Measurements from ENCODE around the gene EFNA4. TPM values are rescaled to one million over a fixed set of nuclear protein-coding genes. Genes with fewer than 3 reads are reported as not detected.

EFNA4 gene, protein sequence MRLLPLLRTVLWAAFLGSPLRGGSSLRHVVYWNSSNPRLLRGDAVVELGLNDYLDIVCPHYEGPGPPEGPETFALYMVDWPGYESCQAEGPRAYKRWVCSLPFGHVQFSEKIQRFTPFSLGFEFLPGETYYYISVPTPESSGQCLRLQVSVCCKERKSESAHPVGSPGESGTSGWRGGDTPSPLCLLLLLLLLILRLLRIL
- total RNA-seq (2014; rRNA removed; shearing (Covaris generic)) (2.4 and 5.5 TPM in 2 replicates), polyA plus RNA-seq (2016; fragmentation: Nextera tagmentation; extraction: Ambion mirVana) (4.4 and 4.6 TPM in 2 replicates)

DNA sequence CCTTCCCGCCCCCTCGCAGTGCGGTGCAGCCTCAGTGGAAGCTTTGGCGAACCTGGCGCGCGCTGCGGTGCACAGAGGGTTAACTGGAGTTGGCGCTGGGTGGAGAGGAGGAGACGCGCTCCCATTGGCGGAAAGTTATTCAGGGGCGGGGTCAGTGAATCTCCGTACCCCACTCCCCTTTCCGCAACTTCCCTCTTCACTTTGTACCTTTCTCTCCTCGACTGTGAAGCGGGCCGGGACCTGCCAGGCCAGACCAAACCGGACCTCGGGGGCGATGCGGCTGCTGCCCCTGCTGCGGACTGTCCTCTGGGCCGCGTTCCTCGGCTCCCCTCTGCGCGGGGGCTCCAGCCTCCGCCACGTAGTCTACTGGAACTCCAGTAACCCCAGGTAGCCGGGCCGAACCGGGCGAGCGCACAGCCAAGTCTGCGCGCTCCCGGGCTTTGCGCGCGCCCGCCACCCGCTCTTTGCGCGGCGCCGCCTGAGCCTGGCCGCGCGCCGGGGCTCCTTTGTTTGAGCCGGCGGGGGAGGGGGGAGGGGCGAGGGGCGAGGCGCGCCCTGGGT is at the start of gene EFNA4:
Gene EFNA4 (plus strand): TSS at position 191 of the 561 bp plus-strand sequence. CDS start 84 bp downstream, at position 275.
- Histone ChIP-seq H4K20me1 (ENCODE audit: insufficient read depth) (no peaks in the 10 kb centered on the region), H3K4me3 (peak within 1 kb of the TSS; percentile 96), H2AFZ (peak within 1 kb of the TSS; percentile 95), H3K79me2 (ENCODE audit: insufficient read depth) (peaks cover 3% of the 10 kb centered on the region; the same call in 1 of the 2 replicates), H3F3A (ENCODE audit: insufficient read depth) (no peaks in the 10 kb centered on the region), H3K9me2 (ENCODE audit: insufficient read depth) (no peaks in the 10 kb centered on the region), H3K9ac (peak within 1 kb of the TSS; percentile 90), H3K27me3 (replicated peaks; ENCODE audit: insufficient read depth) (no peaks in the 10 kb centered on the region), H3K4me2 (ENCODE audit: unreplicated experiment) (peak within 1 kb of the TSS; percentile 90), H3K36me3 (ENCODE audit: low read depth) (no peaks in the 10 kb centered on the region), H3K9me3 (ENCODE audit: low read depth) (no peaks in the 10 kb centered on the region), H3K27ac (peak within 1 kb of the TSS; percentile 56), H3K4me1 (ENCODE audit: insufficient read depth) (peaks cover 3% of the 10 kb centered on the region; the same call in 1 of the 2 replicates)
- DNase-seq: peak; percentile 89
- in situ Hi-C loops (cut with MboI): no loop called here
- 1% methylated on average over 30 to 50 of the region's 57 CpGs for WGBS, 2 experiments (ENCODE audit: low coverage in 1 of 2, low lambda C conversion rate in 2 of 2, missing lambda C conversion rate in 2 of 2)
- TF ChIP-seq EZH2phosphoT487 (IDR thresholded peaks at IDR 0.05; ENCODE audit: insufficient read depth, low read depth) (no peak), EZH2 (IDR thresholded peaks at IDR 0.05; ENCODE audit: insufficient read depth, poor library complexity, severe bottlenecking) (no peak)

DNA sequence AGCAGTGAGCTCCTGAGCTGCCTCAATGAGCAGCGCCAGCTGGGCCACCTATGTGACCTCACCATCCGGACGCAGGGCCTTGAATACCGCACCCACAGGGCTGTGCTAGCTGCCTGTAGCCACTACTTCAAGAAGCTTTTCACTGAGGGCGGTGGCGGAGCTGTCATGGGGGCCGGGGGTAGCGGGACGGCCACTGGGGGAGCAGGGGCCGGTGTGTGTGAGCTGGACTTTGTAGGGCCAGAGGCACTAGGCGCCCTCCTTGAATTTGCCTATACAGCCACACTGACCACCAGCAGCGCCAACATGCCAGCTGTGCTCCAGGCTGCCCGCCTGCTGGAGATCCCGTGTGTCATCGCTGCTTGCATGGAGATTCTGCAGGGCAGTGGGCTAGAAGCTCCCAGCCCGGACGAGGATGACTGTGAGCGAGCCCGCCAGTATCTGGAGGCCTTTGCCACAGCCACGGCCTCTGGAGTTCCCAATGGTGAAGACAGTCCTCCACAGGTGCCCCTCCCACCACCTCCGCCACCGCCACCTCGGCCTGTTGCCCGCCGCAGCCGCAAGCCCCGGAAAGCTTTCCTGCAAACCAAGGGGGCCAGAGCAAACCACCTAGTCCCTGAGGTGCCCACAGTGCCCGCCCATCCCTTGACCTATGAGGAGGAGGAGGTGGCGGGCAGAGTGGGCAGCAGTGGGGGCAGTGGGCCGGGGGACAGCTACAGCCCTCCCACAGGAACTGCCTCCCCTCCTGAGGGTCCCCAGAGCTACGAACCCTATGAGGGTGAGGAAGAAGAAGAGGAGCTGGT is 48.6 kb upstream of the EFNA4 start:
- Histone ChIP-seq H3K27me3 (replicated peaks; ENCODE audit: insufficient read depth) (no peaks in the 10 kb centered on the region), H3K4me3 (no peak overlapping the region), H3K9me3 (ENCODE audit: low read depth) (no peaks in the 10 kb centered on the region), H2AFZ (no peak overlapping the region), H3K4me1 (ENCODE audit: insufficient read depth) (peaks cover 11% of the 10 kb centered on the region), H3K36me3 (ENCODE audit: low read depth) (no peaks in the 10 kb centered on the region), H3F3A (ENCODE audit: insufficient read depth) (no peaks in the 10 kb centered on the region), H3K9me2 (ENCODE audit: insufficient read depth) (no peaks in the 10 kb centered on the region), H3K27ac (no peak overlapping the region), H3K9ac (no peak overlapping the region), H3K79me2 (ENCODE audit: insufficient read depth) (no peaks in the 10 kb centered on the region), H4K20me1 (ENCODE audit: insufficient read depth) (no peaks in the 10 kb centered on the region), H3K4me2 (ENCODE audit: unreplicated experiment) (no peak overlapping the region)
- DNase-seq: no peak
- TF ChIP-seq EZH2phosphoT487 (IDR thresholded peaks at IDR 0.05; ENCODE audit: insufficient read depth, low read depth) (no peak), EZH2 (IDR thresholded peaks at IDR 0.05; ENCODE audit: insufficient read depth, poor library complexity, severe bottlenecking) (no peak)
- 90 to 94% methylated on average over 14 to 31 of the region's 31 CpGs for WGBS, 2 experiments (ENCODE audit: low coverage in 1 of 2, low lambda C conversion rate in 2 of 2, missing lambda C conversion rate in 2 of 2)
- in situ Hi-C loops (cut with MboI): no loop called here

- Histone ChIP-seq H3F3A (ENCODE audit: insufficient read depth) (no peaks in the 10 kb centered on the region), H3K27me3 (replicated peaks; ENCODE audit: insufficient read depth) (no peaks in the 10 kb centered on the region), H3K4me3 (no peak overlapping the region), H3K9me2 (ENCODE audit: insufficient read depth) (no peaks in the 10 kb centered on the region), H3K4me1 (ENCODE audit: insufficient read depth) (peaks cover 11% of the 10 kb centered on the region), H3K4me2 (ENCODE audit: unreplicated experiment) (no peak overlapping the region), H2AFZ (no peak overlapping the region), H4K20me1 (ENCODE audit: insufficient read depth) (no peaks in the 10 kb centered on the region), H3K9me3 (ENCODE audit: low read depth) (no peaks in the 10 kb centered on the region), H3K36me3 (ENCODE audit: low read depth) (no peaks in the 10 kb centered on the region), H3K9ac (no peak overlapping the region), H3K27ac (no peak overlapping the region), H3K79me2 (ENCODE audit: insufficient read depth) (no peaks in the 10 kb centered on the region)
- in situ Hi-C loops (cut with MboI): no loop called here
- 85 to 88% methylated on average over 15 to 16 of the region's 16 CpGs for WGBS, 2 experiments (ENCODE audit: low coverage in 1 of 2, low lambda C conversion rate in 2 of 2, missing lambda C conversion rate in 2 of 2)
- no peak for DNase-seq
- no peak for TF ChIP-seq EZH2phosphoT487 (IDR thresholded peaks at IDR 0.05; ENCODE audit: insufficient read depth, low read depth)
- TF ChIP-seq EZH2 (IDR thresholded peaks at IDR 0.05; ENCODE audit: insufficient read depth, poor library complexity, severe bottlenecking): no peak
These were observed 47.9 kb upstream of the EFNA4 start for GRCh38 chr1:155015527-155016230.

GRCh38 chr1:155016231-155016831 is 47.2 kb upstream of the EFNA4 start:
- no peaks in the 10 kb centered on the region for H4K20me1 ChIP-seq (ENCODE audit: insufficient read depth)
- in situ Hi-C loops (cut with MboI): no loop called here
- peaks cover 11% of the 10 kb centered on the region for H3K4me1 ChIP-seq (ENCODE audit: insufficient read depth)
- no peaks in the 10 kb centered on the region for H3K9me3 ChIP-seq (ENCODE audit: low read depth)
- WGBS, 2 experiments (ENCODE audit: low coverage in 1 of 2, low lambda C conversion rate in 2 of 2, missing lambda C conversion rate in 2 of 2): 87 to 89% methylated on average over 19 to 25 of the region's 26 CpGs
- no peak overlapping the region for H3K4me3 ChIP-seq
- no peak overlapping the region for H2AFZ ChIP-seq
- H3K27ac ChIP-seq: no peak overlapping the region
- H3K9ac ChIP-seq: no peak overlapping the region
- no peaks in the 10 kb centered on the region for H3K9me2 ChIP-seq (ENCODE audit: insufficient read depth)
- no peaks in the 10 kb centered on the region for H3K27me3 ChIP-seq (replicated peaks; ENCODE audit: insufficient read depth)
- H3F3A ChIP-seq (ENCODE audit: insufficient read depth): no peaks in the 10 kb centered on the region
- no peak for TF ChIP-seq EZH2 (IDR thresholded peaks at IDR 0.05; ENCODE audit: insufficient read depth, poor library complexity, severe bottlenecking)
- TF ChIP-seq EZH2phosphoT487 (IDR thresholded peaks at IDR 0.05; ENCODE audit: insufficient read depth, low read depth): no peak
- H3K79me2 ChIP-seq (ENCODE audit: insufficient read depth): no peaks in the 10 kb centered on the region
- DNase-seq: no peak
- H3K36me3 ChIP-seq (ENCODE audit: low read depth): no peaks in the 10 kb centered on the region
- H3K4me2 ChIP-seq (ENCODE audit: unreplicated experiment): no peak overlapping the region

Measured in GM23248 (cell line).